ENCODE data around the gene FILIP1L.

- TF ChIP-seq, protein P1, sequence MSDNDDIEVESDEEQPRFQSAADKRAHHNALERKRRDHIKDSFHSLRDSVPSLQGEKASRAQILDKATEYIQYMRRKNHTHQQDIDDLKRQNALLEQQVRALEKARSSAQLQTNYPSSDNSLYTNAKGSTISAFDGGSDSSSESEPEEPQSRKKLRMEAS (IDR thresholded peaks at IDR 0.05; ENCODE audit: low read depth) = no peak
- TF ChIP-seq RAD21 (IDR thresholded peaks at IDR 0.05; ENCODE audit: low read length) (no peak), CTCF (IDR thresholded peaks at IDR 0.05) (no peak), YY1 (IDR thresholded peaks at IDR 0.05; ENCODE audit: low read depth) (no peak), RFX5 (IDR thresholded peaks at IDR 0.05; ENCODE audit: low read length) (no peak), CHD2 (IDR thresholded peaks at IDR 0.05; ENCODE audit: low read length, partially characterized antibody) (no peak), GABPA (IDR thresholded peaks at IDR 0.05; ENCODE audit: low read depth) (no peak), ELF1 (IDR thresholded peaks at IDR 0.05) (no peak), FOXM1 (IDR thresholded peaks at IDR 0.05; ENCODE audit: low read depth) (no peak), EP300 (IDR thresholded peaks at IDR 0.05; ENCODE audit: borderline replicate concordance in 1 of 2, low read depth in 1 of 2, low read length in 1 of 2) (no peak)
- TF ChIP-seq, protein P2, sequence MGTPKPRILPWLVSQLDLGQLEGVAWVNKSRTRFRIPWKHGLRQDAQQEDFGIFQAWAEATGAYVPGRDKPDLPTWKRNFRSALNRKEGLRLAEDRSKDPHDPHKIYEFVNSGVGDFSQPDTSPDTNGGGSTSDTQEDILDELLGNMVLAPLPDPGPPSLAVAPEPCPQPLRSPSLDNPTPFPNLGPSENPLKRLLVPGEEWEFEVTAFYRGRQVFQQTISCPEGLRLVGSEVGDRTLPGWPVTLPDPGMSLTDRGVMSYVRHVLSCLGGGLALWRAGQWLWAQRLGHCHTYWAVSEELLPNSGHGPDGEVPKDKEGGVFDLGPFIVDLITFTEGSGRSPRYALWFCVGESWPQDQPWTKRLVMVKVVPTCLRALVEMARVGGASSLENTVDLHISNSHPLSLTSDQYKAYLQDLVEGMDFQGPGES (IDR thresholded peaks at IDR 0.05; ENCODE audit: low read depth, low read length) = no peak
Measured at GRCh38 chr3:99971761-99972160, 142.5 kb downstream of the FILIP1L start.

Measured in SK-N-SH (cell line).